NCI-H128 (cell line): ENCODE results near the gene KCND2.
A peak's percentile ranks its signal among the peaks of the same experiment; 100 is the strongest.
"Not testable (repeated sequence)": the region's sequence is repeated elsewhere in the genome, so short reads cannot be mapped to it uniquely, and the experiment has no call there.

ENCODE experiments used
- DNase-seq: peaks from one replicate; lab custom pipeline; 2025; ENCODE audit not compliant: unreplicated experiment; lab: John Stamatoyannopoulos, UW

KCND2 gene

DNA sequence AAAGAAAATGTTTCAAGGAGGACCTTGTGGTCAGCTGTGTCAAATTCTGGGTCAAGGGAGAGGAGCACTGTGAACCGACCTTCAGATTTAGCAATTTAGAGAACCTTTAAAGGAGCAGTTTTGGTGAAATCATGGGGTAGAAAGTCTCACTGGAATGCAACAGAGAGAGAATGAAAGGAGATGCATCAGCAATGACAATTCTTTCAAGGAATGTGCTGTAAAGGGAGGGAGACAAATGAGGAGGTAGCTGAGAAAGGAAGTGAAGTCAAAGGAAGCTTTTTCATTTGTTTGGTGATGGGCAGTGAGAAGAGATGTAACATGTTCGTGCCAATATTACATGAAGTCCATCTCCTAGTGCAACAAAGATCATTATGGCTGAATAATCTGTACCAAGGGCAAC, 418.9 kb downstream of the KCND2 start:
- DNase-seq, result no peak

DNA sequence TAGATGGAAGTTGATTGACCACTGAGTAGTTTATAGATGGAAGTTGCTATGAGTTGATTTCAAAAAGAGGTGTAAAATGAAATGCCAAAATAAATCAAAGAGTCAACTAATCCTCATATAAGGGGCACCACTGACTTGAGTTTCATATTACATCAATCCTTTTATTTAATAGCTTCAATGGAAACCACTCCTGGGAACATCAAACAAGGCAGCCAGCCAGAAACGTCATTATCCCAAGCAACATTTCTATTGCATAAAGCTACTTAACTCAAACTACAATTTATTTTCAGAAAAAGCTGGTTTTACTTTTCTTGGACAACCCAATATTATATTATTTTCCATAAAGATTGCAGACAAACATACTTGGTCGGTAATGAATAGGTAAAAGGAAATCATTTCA, 422.9 kb downstream of the KCND2 start:
- peak; percentile 19 for DNase-seq

DNA sequence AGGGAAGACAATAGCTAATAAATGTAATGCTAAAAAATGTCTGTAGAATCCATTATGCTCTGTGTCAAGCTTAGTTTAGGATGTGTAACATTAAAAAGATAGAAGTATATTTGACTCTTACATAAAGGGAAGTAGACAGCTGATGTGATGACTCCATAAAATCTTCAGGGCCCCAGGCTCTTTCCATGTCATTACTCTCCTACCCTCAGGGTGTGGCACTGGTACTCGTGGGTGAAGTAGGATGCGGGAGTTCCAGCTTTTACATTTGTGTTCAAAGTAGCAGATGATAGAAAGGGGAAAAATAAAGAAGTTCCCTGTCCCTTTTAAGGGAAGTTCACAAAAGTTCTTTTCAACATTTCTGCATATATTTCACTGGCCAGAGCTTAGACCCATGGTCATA, 427.8 kb downstream of the KCND2 start:
- no peak for DNase-seq

DNA sequence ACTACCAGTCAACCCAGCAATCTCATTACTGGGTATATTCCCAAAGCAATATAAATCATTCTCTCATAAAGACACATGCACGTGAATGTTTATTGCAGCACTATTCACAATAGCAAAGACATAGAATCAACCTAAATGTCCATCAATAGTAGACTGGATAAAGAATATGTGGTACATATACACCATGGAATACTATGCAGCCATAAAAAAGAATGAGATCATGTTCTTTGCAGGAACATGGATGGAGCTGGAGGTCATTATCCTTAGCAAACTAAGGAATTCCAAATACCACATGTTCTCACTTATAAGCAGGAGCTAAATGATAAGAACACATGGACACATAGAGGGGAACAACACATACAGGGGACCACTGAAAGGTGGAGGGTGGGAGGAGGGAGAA, 429.4 kb downstream of the KCND2 start:
- DNase-seq, result not testable (repeated sequence)

DNA sequence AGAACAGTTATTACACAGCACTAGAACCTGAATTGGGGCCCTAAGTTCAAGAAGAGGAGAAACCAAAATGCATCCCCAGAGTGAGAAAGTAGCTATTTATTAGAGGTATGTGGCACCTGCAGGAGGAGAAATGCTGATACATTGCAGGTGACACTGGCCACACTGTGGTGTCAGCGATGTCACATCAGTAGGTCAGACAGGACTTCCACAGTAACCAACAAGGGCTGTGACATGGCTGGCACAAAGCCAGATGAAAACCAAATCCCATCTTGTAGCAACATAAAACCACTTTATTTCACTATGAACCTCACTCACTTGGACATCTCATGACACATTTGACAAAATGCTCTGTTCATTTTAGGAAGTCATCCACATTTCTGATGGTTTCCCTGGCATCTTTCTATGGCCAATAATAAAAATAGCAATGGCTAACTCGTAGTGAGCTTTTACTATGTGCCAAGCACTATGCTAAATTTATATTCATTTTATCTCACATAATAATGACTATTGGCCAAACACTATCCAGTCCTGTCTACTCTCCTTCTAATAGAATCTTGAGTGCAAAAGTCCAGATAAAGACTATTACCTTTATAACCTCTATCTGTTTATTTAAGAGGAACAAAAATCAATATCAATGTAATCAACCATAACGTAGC, 430.7 kb downstream of the KCND2 start:
- no peak for DNase-seq

DNA sequence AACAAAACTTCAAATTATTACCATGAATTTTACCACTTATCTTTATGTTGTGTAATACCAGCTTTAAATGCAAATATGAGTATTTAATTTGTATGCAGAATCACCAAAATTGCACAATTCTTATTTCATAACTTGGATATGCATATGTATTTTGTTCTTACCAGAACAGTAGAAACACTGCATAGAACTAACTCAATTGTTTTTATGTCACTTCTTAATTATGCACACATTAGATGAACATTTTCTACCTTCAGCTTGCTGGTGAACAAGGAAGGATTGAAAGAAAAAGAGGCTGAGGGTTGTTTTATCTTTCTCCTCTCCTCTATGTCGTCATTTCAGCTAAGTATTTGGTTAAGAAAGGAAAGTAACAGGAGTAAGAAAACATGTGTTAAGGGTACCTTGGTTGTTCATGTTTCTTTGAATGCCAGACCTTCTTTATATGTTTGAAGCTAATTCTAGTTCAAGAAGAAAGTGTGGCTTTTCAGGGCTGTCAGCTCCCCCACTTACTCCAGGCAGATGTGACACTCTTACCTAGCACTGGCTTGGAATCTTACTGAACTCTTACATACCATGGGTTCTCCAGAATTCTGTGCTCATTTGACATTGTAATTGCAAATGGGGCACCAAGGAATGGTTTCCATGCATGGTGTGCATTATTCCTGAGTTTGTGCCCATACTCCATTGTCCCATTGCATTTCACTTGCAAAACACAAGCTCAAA, 436.4 kb downstream of the KCND2 start:
- DNase-seq, result no peak

DNA sequence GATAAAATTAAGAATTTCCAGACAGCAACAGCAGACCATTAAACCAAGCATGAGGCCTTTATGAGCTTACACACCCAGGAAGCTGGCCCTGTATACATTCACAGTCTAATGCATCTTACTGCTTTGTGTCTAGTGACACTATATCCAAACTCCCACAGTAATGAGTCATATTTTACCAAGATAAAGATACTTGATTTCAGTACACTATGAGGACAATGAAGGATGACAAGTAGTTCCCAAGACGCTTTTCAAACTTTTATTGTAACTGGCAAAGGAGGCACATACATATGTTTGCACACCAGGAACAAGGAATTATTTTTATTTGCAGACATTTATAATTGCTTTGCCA, 437.0 kb downstream of the KCND2 start:
- no peak for DNase-seq

DNA sequence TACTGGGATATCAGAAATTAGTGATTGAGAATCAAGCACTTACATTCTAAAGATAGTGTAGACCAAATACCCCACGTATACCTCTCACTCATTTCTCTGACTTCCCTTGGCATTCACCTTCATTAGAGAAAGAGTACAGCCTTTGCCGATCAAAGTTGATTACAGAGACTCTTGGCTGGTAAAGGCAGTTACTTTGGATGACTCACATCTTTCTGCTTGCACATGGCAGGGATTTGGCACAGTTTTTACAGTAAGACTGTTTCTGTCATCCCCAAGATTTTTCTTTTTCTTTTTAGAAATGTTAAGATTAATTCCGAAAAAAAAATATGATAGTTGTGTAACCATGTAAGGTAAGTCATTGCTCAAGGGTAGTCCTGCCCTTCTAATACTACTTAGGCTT, 442.0 kb downstream of the KCND2 start:
- DNase-seq, result no peak

DNA sequence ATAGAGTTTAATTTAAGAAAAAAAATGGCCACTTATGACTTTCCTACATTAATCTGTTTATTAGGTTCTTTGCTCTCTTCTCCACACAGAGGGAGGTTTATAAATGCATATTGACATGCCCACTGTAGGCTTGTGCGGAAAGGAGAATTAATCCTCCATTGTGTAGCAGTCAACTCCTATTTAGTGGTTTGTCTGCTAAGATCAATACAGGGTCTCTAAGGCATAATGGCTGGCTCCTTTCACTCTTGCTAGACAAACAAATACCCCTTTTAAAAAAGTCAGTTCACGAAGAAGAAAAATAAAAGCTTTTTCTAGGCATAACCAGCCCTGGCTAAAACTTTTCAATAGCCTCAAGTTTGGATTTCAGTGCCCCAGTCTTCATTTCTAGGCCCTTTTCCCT, 443.3 kb downstream of the KCND2 start:
- DNase-seq, result no peak

DNA sequence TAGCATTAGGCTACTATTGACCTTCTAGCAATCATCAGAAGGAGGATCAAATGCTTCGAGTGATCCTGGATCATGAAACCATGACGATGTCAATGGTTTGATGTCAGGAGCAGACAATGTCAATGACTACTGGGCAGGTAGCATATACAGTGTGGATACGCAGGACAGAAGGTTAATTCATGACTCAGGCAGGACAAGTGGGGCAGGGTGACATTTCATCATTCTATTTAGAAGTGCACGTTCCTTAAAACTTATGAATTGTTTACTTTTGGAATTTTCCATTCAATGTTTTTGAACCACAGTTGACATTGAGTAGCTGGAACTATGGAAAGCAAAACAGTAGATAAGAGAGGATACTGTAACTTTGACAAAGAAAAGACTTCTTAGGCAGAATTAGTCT, 444.2 kb downstream of the KCND2 start:
- no peak for DNase-seq

DNA sequence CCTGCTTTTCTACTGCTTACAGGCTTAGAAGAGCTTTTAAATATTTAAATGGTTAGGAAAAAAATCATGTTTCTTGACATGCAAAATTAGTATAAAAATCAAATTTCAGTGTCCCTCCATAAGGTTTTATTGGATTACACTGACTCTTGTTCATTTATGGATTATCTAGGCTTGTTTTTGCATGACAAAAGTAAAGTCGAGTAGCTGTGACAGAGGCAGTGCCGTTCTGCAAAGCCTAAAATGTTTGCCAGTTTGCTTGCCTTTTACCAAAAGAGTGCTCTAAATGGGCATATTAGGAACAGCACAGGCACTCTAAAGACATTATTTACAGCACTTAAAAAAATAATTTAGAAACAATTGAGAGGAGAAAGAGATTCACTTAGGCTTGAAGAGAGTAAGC, 445.4 kb downstream of the KCND2 start:
- DNase-seq, result no peak

DNA sequence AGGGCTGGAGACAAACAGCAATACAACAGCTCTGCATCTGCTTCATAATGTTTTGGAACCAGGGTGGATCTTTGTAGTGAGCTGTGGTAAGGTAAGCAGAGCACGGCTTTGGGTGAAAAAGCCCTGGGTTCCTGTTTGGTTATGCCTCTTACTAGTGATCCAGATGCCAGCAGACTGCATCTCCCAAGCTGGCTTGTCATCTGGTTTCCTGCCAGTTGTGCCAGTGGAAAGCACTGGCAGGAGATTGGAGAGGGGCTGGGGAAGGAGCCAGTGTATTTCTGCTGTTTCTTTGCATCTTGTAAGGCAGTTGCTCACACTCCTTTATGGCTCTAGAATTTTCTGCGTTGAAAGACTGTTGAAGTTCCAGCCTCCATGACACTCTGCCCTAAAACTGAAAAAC, 447.3 kb downstream of the KCND2 start:
- DNase-seq, result no peak

DNA sequence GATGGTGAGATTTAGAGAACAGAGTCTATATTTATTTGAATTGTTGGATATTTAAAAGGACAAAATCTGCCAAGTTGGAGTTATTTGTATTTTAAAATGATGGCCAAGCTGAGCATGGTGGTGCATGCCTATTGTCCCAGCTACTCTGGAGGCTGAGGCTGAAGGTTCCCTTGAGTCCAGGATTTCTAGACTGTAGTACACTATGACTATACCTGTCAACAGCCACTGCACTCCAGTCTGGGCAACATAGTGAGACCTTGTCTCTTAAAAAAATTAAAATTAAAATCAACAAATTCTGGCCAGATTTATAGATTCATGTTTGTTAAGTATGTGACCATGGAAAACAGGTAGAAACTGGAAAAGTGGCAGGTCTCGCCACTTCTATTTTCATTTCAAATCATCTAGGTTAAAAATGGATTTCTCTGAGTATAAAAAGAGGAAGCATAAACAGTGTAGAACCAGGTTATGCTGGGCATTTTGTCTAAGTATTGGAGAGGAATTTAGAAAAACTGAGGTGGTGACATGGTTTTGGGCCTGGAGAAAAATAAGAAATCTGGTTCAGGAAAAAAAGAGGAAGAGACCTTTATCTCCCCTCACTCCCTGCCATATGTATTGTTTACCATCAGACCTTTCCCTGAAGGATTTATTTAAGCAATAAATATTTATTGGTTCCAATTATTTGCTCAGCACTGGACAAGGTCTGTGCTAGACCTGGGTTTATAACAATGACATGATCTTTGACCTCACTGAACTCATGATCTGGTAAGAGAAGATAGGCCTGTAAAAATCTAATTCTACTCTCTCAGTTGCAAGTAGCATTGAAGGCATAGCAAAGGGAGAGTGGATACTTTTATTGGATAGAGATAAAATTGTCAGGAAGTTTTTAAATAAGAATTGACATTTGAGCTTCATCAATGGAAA, 450.8 kb downstream of the KCND2 start:
- DNase-seq, result no peak

DNA sequence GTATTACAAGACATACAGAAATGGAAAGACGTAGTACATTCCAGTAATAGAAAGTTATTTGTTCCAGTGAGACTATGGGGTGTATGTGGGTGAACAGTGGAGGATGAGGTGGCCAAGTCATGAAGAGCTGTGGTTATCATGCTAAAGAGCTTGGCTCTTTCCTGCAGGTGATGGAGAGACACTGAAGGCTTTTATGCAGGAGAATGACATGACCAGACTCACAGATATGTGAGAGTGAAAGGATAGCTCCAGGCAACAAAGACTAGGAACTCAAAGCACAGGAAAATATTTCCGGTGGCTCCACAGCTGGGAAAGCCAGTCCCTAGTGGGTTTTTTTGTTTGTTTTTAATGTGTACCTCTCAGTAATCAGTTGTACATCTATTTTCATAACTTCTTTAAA, 451.5 kb downstream of the KCND2 start:
- DNase-seq, result no peak

DNA sequence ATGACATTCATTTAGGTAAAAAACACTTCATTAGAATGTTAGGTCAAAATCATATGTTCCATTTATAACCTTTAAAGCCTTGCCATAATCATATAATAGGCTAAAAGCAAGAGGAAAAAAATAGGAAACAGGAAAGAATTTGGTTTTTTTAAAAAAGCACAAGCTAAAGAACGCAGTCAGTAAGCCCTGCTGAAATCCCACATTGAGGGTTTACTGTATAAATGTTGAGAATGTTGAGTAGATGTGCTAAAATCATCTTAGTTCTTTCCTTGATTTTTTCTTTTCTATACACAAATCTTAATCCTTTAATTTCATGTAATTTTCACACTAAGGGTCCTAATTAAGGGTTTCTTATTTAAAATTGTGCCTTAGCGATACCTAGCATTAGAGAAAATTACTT, 452.0 kb downstream of the KCND2 start:
- no peak for DNase-seq

DNA sequence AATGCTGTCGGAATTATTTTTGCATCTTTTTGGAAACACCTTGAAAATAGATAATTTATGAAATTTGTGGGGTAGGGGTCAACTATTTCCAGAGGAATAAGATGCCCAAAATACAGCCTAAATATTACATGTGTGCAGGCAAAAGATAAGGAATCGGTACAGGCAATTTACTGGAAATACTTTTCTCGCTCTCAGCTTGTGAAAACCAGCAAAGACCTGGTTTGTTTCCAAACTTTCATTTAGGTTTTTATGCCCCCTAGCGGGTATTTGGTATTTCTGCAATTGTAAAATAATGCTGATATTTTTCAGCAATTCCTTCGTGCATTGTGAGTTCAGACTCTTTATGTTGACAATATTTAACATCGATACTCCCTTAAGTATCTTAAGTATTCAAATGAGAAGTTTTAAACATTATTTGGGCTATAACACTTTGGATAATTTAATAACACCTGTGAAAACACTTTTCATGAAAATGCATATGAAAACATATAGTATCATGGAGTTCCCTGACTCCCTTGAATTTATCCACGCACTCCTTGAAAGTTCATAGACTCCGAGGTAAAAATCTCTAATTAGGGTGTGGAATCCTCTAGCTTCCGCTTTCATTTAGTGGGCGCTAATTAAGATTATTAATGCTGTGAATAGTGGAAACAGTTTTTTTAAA, 452.5 kb downstream of the KCND2 start:
- DNase-seq, result no peak

DNA sequence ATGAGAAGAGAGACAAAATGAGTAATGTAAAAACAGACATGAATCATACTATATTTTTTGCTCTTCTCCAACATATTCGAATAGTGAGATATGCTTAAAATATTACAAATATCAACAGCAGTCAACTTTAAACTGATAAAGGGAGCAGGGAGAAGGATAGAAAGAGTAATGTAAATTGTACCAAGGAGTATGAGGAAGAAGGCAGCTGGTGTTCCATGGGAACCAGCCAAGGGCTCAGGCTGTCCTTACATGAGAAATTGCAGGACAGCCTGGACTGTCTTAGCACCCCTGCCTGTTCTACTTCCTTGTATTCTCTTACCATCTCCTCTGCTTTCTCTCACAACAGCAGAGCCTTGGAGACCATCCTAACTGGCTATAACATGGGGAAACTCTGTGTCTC, 456.3 kb downstream of the KCND2 start:
- DNase-seq, result no peak

DNA sequence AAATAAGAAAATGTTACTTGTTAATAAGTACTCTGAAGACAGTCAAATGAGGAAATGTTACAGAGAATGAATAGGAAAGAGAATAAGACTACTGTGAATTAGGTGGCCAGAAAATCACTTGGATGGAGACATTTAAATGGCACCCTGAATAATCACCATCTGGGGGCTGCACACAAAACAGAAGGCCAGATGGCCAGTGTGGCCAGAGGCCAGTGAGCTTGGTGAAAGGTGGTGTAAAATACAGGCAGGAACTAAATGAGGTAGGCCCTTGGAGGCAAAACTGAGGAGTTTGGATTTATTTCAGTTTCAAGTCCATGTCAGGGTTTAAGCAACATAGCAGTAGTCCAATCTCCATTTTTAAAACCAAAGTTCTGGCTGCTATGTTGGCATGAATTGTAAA, 458.3 kb downstream of the KCND2 start:
- no peak for DNase-seq

DNA sequence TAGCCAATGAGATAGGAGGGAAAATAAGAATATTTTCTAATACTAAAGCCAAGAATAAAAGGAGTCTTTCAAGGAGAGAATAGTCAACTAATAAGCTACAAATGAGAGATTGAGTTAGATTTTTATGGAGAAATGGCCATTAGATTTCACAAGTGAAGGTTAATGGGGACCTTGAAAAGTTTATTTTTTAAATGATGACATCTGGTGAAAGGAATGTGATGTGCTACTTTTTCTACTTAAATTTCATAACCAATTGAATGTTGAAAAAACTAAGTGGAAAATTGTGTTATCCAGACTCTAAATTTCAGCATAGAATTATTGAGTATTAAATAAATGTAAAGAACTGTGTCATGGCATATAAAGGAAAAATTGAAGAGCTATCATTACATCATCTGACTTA, 459.3 kb downstream of the KCND2 start:
- no peak for DNase-seq

DNA sequence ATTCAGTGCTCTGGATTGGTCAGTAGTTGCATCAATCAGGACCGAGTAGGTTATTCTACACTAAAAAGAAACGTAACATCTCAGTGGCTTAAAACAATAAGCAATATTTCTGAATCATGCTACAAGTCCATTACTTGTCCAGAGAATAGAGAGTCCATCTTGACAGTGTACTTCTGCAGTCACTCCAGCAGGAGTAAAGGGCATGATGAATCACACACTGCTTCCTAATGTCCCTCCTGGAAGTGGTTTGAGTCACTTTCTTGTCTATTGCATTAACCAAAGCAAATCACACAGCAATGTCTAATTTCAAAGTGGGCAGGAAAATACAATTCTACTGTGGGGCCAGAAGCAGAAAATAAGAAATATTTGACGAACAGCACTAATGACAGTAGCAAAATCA, 460.2 kb downstream of the KCND2 start:
- no peak for DNase-seq

DNA sequence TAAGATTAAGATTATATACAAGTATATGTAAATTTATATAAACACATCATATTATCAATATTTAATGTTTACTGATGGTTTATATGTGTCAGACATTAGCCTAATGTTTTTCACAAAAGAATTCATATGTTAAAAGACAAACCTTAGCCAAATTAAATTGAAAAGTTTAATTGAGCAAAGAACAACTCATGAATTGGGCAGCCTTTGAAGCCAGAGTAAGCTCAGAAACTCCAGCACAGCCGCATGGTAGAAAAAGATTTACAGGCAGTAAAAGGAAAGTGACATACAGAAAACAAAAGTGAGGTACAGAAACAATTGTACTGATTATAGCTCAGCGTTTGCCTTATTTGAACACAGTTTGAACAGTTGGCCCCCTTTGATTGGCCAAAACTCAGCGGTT, 460.9 kb downstream of the KCND2 start:
- no peak for DNase-seq

DNA sequence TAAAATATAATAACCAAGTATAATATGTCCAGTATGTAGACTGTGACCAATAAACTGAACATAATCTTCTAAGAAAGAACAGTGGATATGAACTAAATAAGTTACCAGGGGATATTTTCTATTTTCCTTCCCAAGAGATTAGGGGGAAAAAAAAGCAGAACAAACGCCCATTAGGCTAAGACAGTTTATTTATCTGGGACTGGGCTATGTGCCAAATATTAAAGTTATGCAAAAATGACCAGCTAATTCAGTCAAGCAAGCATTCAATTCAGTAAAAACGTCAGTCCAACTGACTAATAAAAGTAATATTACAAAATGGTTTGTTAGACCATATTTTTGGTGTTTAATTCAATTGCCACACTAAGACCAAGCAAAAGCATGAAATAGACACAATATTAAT, 462.8 kb downstream of the KCND2 start:
- DNase-seq, result no peak
